ENCODE results near the gene BTN1A1. TPM values are rescaled to one million over a fixed set of nuclear protein-coding genes. Genes with fewer than 3 reads are reported as not detected.

Gene BTN1A1, protein sequence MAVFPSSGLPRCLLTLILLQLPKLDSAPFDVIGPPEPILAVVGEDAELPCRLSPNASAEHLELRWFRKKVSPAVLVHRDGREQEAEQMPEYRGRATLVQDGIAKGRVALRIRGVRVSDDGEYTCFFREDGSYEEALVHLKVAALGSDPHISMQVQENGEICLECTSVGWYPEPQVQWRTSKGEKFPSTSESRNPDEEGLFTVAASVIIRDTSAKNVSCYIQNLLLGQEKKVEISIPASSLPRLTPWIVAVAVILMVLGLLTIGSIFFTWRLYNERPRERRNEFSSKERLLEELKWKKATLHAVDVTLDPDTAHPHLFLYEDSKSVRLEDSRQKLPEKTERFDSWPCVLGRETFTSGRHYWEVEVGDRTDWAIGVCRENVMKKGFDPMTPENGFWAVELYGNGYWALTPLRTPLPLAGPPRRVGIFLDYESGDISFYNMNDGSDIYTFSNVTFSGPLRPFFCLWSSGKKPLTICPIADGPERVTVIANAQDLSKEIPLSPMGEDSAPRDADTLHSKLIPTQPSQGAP
- total RNA-seq = not detected in 2 replicates

GRCh38 chr6:26500102-26500501 is at the start of gene BTN1A1:
Gene BTN1A1, plus strand, starts transcription at chr6:26500303. Its CDS starts 984 bp downstream, at chr6:26501287.

GRCh38 chr6:26457806-26458688 is 42.1 kb upstream of the BTN1A1 start, which contains the start of gene BTN2A1:
Gene BTN2A1, plus strand, starts transcription at chr6:26457955. Its CDS starts 682 bp downstream, at chr6:26458637.

DNA sequence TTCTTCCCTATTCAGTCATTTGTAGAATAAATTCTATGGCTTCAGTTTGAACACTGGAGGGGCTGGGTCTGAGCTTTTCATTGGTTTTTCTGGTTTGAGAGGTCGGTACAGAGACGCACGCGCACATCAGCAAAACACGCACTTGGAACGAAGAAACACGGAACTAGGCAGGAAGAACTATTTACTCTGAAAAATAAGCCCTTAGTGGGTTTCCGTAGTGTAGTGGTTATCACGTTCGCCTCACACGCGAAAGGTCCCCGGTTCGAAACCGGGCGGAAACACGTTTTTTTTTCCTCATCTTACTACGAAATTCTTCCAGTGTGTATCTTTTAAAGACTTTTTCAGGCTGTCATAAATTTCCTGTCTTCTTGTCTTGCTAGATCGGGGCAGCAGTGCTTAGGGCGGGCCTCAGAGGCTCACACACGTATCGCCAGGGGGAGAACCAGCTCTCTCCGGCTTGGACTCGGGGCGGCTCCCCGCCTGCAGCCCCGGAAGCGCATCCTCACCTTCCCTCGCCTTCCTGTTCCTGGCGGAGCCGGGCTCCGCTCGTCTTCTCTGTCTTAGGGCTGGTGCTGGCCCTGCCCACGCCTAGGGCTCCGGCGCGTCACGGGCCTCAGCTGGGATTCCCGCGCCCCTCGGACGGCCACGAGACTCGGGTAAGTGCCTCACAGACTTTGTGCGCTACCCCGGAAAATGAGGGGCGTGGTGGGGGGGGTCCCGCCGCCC is 37.9 kb downstream of the BTN1A1 start, which contains the start of gene HMGN4:
Gene HMGN4 (plus strand): TSS at position 521 of the 726 bp plus-strand sequence. CDS start 6,841 bp downstream, outside the sequence.

Other genes with a start within 250 kb of the BTN1A1 start
- gene BTN3A2, start 135.1 kb upstream of the BTN1A1 start, total RNA-seq = 18.4 and 20.3 TPM in 2 replicates
- gene BTN2A2, start 117.2 kb upstream of the BTN1A1 start, total RNA-seq = 5.5 and 6.1 TPM in 2 replicates
- 11.7 and 13.7 TPM in 2 replicates for gene BTN3A1, start 98.0 kb upstream of the BTN1A1 start, total RNA-seq
- gene BTN3A3, start 59.8 kb upstream of the BTN1A1 start, total RNA-seq = 16.2 and 17.1 TPM in 2 replicates
- gene BTN2A1, start 42.3 kb upstream of the BTN1A1 start, total RNA-seq = 5.3 and 12.5 TPM in 2 replicates
- gene HMGN4, start 38.1 kb downstream of the BTN1A1 start, total RNA-seq = 64.8 and 69.1 TPM in 2 replicates
- gene ABT1, start 96.7 kb downstream of the BTN1A1 start, total RNA-seq = 15.0 and 19.6 TPM in 2 replicates
- gene ZNF322, start 159.4 kb downstream of the BTN1A1 start, total RNA-seq = 11.9 and 18.4 TPM in 2 replicates